PC-9 (cell line): ENCODE results near the gene IL12RB1.

ENCODE experiments used
- CTCF ChIP-seq: fragments of 200-600 bp; sonication (generic); conservative IDR thresholded peaks from 2 replicates; pipeline ENCODE4 v1.6.1; 2017; ENCODE audit warnings: mixed run types, antibody characterized with exemption, mild to moderate bottlenecking, moderate library complexity
- EZH2 ChIP-seq: fragments of 200-600 bp; sonication (generic); IDR thresholded peaks from 2 replicates; pipeline ENCODE4 v1.8.0; 2017; ENCODE audit warnings: antibody characterized with exemption, low read depth

GRCh38 chr19:18131841-18132596 lies 45.3 kb upstream of the IL12RB1 start:
- no peak for TF ChIP-seq EZH2
- TF ChIP-seq CTCF: no peak
